HG03175 (cell line): ENCODE measurements around the gene OR6C3.
"Not testable (repeated sequence)": the region's sequence is repeated elsewhere in the genome, so short reads cannot be mapped to it uniquely, and the experiment has no call there.

Experiments
- ATAC-seq: cut with Tn5 transposase; IDR thresholded peaks from one replicate; pipeline ENCODE4 v1.9.1; 2021; ENCODE audit warnings: mild to moderate bottlenecking, moderate library complexity; ENCODE audit not compliant: unreplicated experiment

OR6C3 gene

GRCh38 chr12:55330446-55330845 lies at the start of gene OR6C3:
OR6C3 (plus strand) TSS chr12:55330746; CDS start chr12:55331701, 955 bp downstream.
- ATAC-seq: no peak

- ATAC-seq: no peak
Observed at GRCh38 chr12:55280991-55281390, 49.6 kb upstream of the OR6C3 start.

DNA sequence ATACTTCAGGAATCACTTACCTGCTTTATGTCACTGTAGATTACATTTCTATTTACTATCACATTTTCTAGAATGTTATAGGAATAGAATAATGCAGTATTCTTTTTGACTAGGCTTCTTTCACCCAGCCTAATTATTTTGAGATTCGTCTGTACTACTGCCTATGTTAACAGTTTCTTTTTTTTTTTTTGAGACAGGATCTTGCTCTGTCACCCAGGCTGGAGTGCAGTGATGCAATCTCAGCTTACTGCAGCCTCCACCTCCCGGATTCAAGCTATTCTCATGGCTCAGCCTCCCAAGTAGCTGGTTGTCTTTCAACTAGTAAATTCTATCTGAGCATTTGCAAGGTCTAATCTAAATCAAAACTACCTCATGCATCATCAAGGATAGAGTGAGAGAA lies 40.5 kb upstream of the OR6C3 start:
- ATAC-seq: no peak

DNA sequence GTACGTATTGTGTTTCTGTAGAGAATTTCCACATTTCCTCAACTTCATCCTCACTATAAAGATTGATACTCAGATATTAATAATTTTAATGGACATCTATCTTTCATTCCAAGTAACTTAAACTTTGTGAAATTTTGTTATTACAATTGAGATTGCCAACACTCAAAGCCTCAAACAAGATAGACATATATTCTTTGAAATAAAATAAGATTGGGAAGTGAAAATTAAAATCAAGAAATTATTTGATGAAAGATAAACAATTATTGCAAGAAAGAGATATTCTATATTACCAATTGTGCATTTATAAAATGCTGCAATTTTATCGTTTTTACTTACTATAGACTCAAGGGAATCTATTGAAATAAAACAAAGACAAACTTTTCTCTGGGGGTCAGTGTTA lies 34.1 kb upstream of the OR6C3 start, which contains the start of gene OR6C6:
Gene OR6C6, minus strand, starts transcription at position 101 of the 400 bp plus-strand sequence. CDS start 1,337 bp downstream, outside the sequence.
- ATAC-seq: no peak

DNA sequence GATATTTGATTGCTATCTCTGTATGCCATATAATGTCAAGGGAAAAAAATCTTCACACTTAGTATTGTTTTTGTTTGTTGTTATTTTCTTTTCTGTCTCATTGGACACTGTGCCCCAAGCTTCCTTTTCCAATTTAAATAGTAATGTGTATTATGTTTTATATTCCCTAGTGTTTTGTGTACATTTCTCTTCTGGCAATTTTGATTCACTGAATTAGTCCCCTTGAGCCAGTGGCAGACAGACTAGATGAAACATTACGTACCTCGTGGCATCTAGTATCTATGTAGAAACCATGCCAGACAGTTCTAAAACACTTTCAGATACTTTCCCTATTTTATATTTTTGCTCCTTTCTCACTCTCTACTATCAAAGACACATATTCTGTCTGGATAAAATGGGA lies 16.5 kb upstream of the OR6C3 start, which contains the start of gene OR6C1:
Gene OR6C1, plus strand, starts transcription at position 301 of the 400 bp plus-strand sequence. CDS start 6,257 bp downstream, outside the sequence.
- ATAC-seq: no peak

- no peak for ATAC-seq
Observed at GRCh38 chr12:55320201-55320600, 10.3 kb upstream of the OR6C3 start.

GRCh38 chr12:55325801-55326200 lies 4.7 kb upstream of the OR6C3 start:
- ATAC-seq: not testable (repeated sequence)

GRCh38 chr12:55336002-55336401 lies 5.5 kb downstream of the OR6C3 start:
- ATAC-seq: no peak

DNA sequence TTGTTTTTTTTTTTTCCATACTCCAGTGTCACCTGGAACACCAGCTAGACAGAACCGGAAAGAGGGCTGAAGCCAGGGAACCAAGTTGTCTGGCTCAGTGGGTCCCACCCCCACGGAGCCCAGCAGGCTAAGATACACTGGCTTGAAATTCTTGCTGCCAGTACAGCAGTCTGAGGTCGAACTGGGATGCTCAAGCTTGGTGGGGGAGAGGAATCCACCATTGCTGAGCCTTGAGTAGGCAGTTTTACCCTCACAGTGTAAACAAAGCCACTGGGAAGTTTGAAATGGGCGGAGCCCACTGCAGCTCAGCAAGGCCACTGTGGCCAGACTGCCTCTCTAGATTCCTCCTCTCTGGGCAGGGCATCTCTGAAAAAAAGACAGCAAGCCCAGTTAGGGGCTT lies 24.8 kb downstream of the OR6C3 start:
- not testable (repeated sequence) for ATAC-seq

GRCh38 chr12:55362675-55363074 lies 32.1 kb downstream of the OR6C3 start, which contains the start of gene OR6C75:
OR6C75 (plus strand) TSS chr12:55362975; CDS start chr12:55365111, 2,136 bp downstream.
- ATAC-seq: no peak

GRCh38 chr12:55365086-55365485 lies 34.5 kb downstream of the OR6C3 start:
- no peak for ATAC-seq

DNA sequence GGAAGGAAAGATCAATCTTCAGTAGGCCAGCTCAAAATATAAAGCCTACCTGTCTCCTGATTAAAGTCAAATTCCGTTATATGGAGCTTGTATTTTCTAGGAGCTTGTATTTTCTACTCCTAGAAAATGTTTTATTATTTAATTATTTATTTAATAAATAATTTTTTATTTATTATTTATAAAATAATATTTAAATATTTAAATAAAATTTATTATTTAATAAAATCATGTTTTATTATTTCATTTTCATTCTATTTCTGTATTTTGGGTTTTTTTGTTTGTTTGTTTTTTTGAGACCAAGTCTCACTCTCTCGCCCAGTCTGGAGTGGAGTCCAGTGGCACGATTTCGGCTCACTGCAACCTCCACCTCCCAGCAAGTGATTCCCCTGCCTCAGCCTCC lies 42.0 kb downstream of the OR6C3 start:
- ATAC-seq: no peak
